A673 (cell line): ENCODE results near the gene H1-8. TPM values are rescaled to one million over a fixed set of nuclear protein-coding genes. Genes with fewer than 3 reads are reported as not detected.

Experiments used
- BruUV-seq: library from RNA; stranded (reverse); fragments of 400-500 nt; replicated peaks from 2 replicates; lab custom pipeline; 2021; lab: Mats Ljungman, UMichigan
- CTCF ChIA-PET: fragments of 300-600 bp; sonication (Branson Sonifier 250); formaldehyde crosslinking; loops from one replicate; lab custom pipeline; 2022; ENCODE audit warnings: antibody characterized with exemption; lab: Charles Lee
- POLR2A ChIA-PET: fragments of 300-600 bp; sonication (Branson Sonifier 250); formaldehyde crosslinking; loops from one replicate; lab custom pipeline; 2022; ENCODE audit warnings: antibody characterized with exemption; ENCODE audit not compliant: low non-redundant PET; lab: Charles Lee
- DNase-seq: peaks from one replicate; pipeline ENCODE4 v3.0.0-alpha.2; 2015; ENCODE audit warnings: low spot score
- H3K27ac ChIP-seq: fragments of 200-600 bp; sonication (generic); 2 replicates; pipeline ENCODE4 v1.5.1; 2016; ENCODE audit warnings: mixed run types, low read depth, mild to moderate bottlenecking, mixed read lengths, antibody characterized with exemption, low read length; ENCODE audit not compliant: poor library complexity, severe bottlenecking
- H3K27me3 ChIP-seq: fragments of 200-600 bp; sonication (generic); replicated peaks from 2 replicates; pipeline ENCODE4 v1.6.1; 2017; ENCODE audit warnings: mixed run types, low read depth, mild to moderate bottlenecking, mixed read lengths, antibody characterized with exemption, low read length; ENCODE audit not compliant: insufficient read depth, poor library complexity
- H3K36me3 ChIP-seq: fragments of 200-600 bp; sonication (generic); 2 replicates; pipeline ENCODE4 v1.6.1; 2016; ENCODE audit warnings: mixed run types, mild to moderate bottlenecking, mixed read lengths, antibody characterized with exemption, low read length; ENCODE audit not compliant: insufficient read depth, poor library complexity, severe bottlenecking
- H3K4me1 ChIP-seq: fragments of 200-600 bp; sonication (generic); 2 replicates; pipeline ENCODE4 v1.6.1; 2017; ENCODE audit warnings: mixed run types, mild to moderate bottlenecking, mixed read lengths, antibody characterized with exemption, low read length; ENCODE audit not compliant: insufficient read depth, poor library complexity, severe bottlenecking
- H3K4me3 ChIP-seq: fragments of 200-600 bp; sonication (generic); 2 replicates; pipeline ENCODE4 v1.5.1; 2016; ENCODE audit warnings: low read depth, mixed run types, mild to moderate bottlenecking, mixed read lengths, low read length; ENCODE audit not compliant: poor library complexity, severe bottlenecking
- H3K9me3 ChIP-seq: fragments of 200-600 bp; sonication (generic); 2 replicates; pipeline ENCODE4 v1.6.1; 2016; ENCODE audit warnings: mixed run types, low read depth, mild to moderate bottlenecking, mixed read lengths, antibody characterized with exemption, low read length; ENCODE audit not compliant: poor library complexity, severe bottlenecking
- CTCF ChIP-seq: fragments of 300-800, 200-600 bp; sonication (generic); conservative IDR thresholded peaks from 2 replicates; pipeline ENCODE4 v1.5.1; 2017; ENCODE audit warnings: low read depth, mild to moderate bottlenecking, antibody characterized with exemption, low read length, moderate library complexity, mixed read lengths
- EZH2 ChIP-seq: fragments of 200-600 bp; sonication (generic); IDR thresholded peaks from 2 replicates; pipeline ENCODE4 v1.6.1; 2017; ENCODE audit warnings: borderline replicate concordance, low read depth, mild to moderate bottlenecking, mixed read lengths, antibody characterized with exemption, low read length; ENCODE audit not compliant: poor library complexity, severe bottlenecking
- intact Hi-C: fragments of 100-400 bp; cut with micrococcal nuclease; formaldehyde crosslinking; loops from one replicate; pipeline ENCODE4 v1.10.0; 2022; ENCODE audit not compliant: unreplicated experiment
- total RNA-seq: library from RNA; stranded (reverse); gene quantifications from 2 replicates; pipeline ENCODE4 v1.2.3, GENCODE V29; 2021

The H1-8 gene
- total RNA-seq, 1 experiment from 2014 or later = not detected

- ChIA-PET CTCF (no interaction called here), POLR2A (no interaction called here)
- no peak overlapping the region for H3K27ac ChIP-seq
- H3K4me1 ChIP-seq = no peaks in the 10 kb centered on the region
- no peaks in the 10 kb centered on the region for H3K36me3 ChIP-seq
- TF ChIP-seq CTCF (no peak), EZH2 (no peak)
- intact Hi-C loops = no loop called here
- no peak overlapping the region for H3K4me3 ChIP-seq
- no peak for DNase-seq
- H3K27me3 ChIP-seq = no peaks in the 10 kb centered on the region
- no TSS peak for BruUV-seq
- H3K9me3 ChIP-seq = no peaks in the 10 kb centered on the region
These were observed 29.6 kb downstream of the H1-8 start for GRCh38 chr3:129572603-129573002.

- Histone ChIP-seq H3K4me1 (no peaks in the 10 kb centered on the region), H3K27ac (no peak overlapping the region), H3K36me3 (no peaks in the 10 kb centered on the region), H3K4me3 (no peak overlapping the region), H3K27me3 (no peaks in the 10 kb centered on the region), H3K9me3 (no peaks in the 10 kb centered on the region)
- ChIA-PET CTCF (no interaction called here), POLR2A (no interaction called here)
- TF ChIP-seq CTCF (no peak), EZH2 (no peak)
- no peak for DNase-seq
- BruUV-seq = no TSS peak
- intact Hi-C loops = no loop called here
These were observed 30.5 kb downstream of the H1-8 start for GRCh38 chr3:129573493-129573892.

GRCh38 chr3:129574206-129574605, 31.2 kb downstream of the H1-8 start:
- ChIA-PET POLR2A (no interaction called here), CTCF (no interaction called here)
- no TSS peak for BruUV-seq
- Histone ChIP-seq H3K4me3 (no peak overlapping the region), H3K27ac (no peak overlapping the region), H3K27me3 (no peaks in the 10 kb centered on the region), H3K9me3 (no peaks in the 10 kb centered on the region), H3K36me3 (no peaks in the 10 kb centered on the region), H3K4me1 (no peaks in the 10 kb centered on the region)
- no peak for DNase-seq
- TF ChIP-seq EZH2 (no peak), CTCF (no peak)
- intact Hi-C loops = no loop called here
